T-helper 2 cell treated with Interferon-gamma antibody and Interleukin-4, amounts not matched to agents 5 μg/mL and 100 μg/mL, for 36 hours (primary cell): ENCODE measurements around the gene UVRAG.

Source experiments
- DNase-seq: peaks from one replicate; pipeline ENCODE4 v3.0.0; 2021; ENCODE audit warnings: low spot score
- H3K27ac Mint-ChIP-seq: one replicate; pipeline ENCODE4 v1.8.0; 2021; ENCODE audit warnings: mild to moderate bottlenecking, mixed read lengths
- H3K27me3 Mint-ChIP-seq: one replicate; pipeline ENCODE4 v1.8.0; 2021; ENCODE audit warnings: low read depth, mixed read lengths
- H3K36me3 Mint-ChIP-seq: one replicate; pipeline ENCODE4 v1.8.0; 2021; ENCODE audit warnings: low read depth, mixed read lengths
- H3K4me1 Mint-ChIP-seq: one replicate; pipeline ENCODE4 v1.8.0; 2021; ENCODE audit warnings: low read depth, mixed read lengths
- H3K4me3 Mint-ChIP-seq: one replicate; pipeline ENCODE4 v1.8.0; 2022; ENCODE audit warnings: mild to moderate bottlenecking, moderate library complexity, mixed read lengths
- H3K9me3 Mint-ChIP-seq: one replicate; pipeline ENCODE4 v1.8.0; 2021; ENCODE audit warnings: mixed read lengths

UVRAG gene

GRCh38 chr11:76155500-76156227 is 340.7 kb downstream of the UVRAG start:
- Mint-ChIP-seq H3K4me3 (no peak overlapping the region), H3K27ac (no peak overlapping the region), H3K36me3 (no peaks in the 10 kb centered on the region), H3K9me3 (no peaks in the 10 kb centered on the region), H3K4me1 (peaks cover 13% of the 10 kb centered on the region), H3K27me3 (peaks cover 34% of the 10 kb centered on the region)
- DNase-seq: no peak

GRCh38 chr11:76156971-76157427 is 342.0 kb downstream of the UVRAG start:
- Mint-ChIP-seq H3K4me1 (peaks cover 11% of the 10 kb centered on the region), H3K9me3 (no peaks in the 10 kb centered on the region), H3K27me3 (peaks cover 26% of the 10 kb centered on the region), H3K4me3 (no peak overlapping the region), H3K27ac (no peak overlapping the region), H3K36me3 (no peaks in the 10 kb centered on the region)
- DNase-seq: no peak

- Mint-ChIP-seq H3K36me3 (no peaks in the 10 kb centered on the region), H3K27ac (no peak overlapping the region), H3K27me3 (peaks cover 20% of the 10 kb centered on the region), H3K4me1 (peaks cover 5% of the 10 kb centered on the region), H3K4me3 (no peak overlapping the region), H3K9me3 (no peaks in the 10 kb centered on the region)
- DNase-seq: no peak
Measured at GRCh38 chr11:76157891-76158290, 342.9 kb downstream of the UVRAG start.

GRCh38 chr11:76158394-76159302 is 343.6 kb downstream of the UVRAG start:
- Mint-ChIP-seq H3K4me1 (no peaks in the 10 kb centered on the region), H3K36me3 (no peaks in the 10 kb centered on the region), H3K4me3 (no peak overlapping the region), H3K27me3 (peaks cover 12% of the 10 kb centered on the region), H3K27ac (no peak overlapping the region), H3K9me3 (no peaks in the 10 kb centered on the region)
- no peak for DNase-seq

- peaks cover 6% of the 10 kb centered on the region for H3K27me3 Mint-ChIP-seq
- no peak for DNase-seq
- no peak overlapping the region for H3K27ac Mint-ChIP-seq
- no peaks in the 10 kb centered on the region for H3K36me3 Mint-ChIP-seq
- no peaks in the 10 kb centered on the region for H3K9me3 Mint-ChIP-seq
- H3K4me1 Mint-ChIP-seq: no peaks in the 10 kb centered on the region
- no peak overlapping the region for H3K4me3 Mint-ChIP-seq
Measured at GRCh38 chr11:76159303-76159937, 344.4 kb downstream of the UVRAG start.

GRCh38 chr11:76159983-76160661 is 345.1 kb downstream of the UVRAG start:
- Mint-ChIP-seq H3K36me3 (no peaks in the 10 kb centered on the region), H3K4me1 (no peaks in the 10 kb centered on the region), H3K4me3 (no peak overlapping the region), H3K9me3 (no peaks in the 10 kb centered on the region), H3K27ac (no peak overlapping the region), H3K27me3 (peaks cover 2% of the 10 kb centered on the region)
- no peak for DNase-seq

GRCh38 chr11:76160856-76161255 is 345.8 kb downstream of the UVRAG start:
- Mint-ChIP-seq H3K9me3 (no peaks in the 10 kb centered on the region), H3K4me1 (no peaks in the 10 kb centered on the region), H3K36me3 (no peaks in the 10 kb centered on the region), H3K27me3 (no peaks in the 10 kb centered on the region), H3K27ac (no peak overlapping the region), H3K4me3 (no peak overlapping the region)
- no peak for DNase-seq

- Mint-ChIP-seq H3K36me3 (no peaks in the 10 kb centered on the region), H3K27me3 (no peaks in the 10 kb centered on the region), H3K4me1 (no peaks in the 10 kb centered on the region), H3K4me3 (no peak overlapping the region), H3K27ac (no peak overlapping the region), H3K9me3 (no peaks in the 10 kb centered on the region)
- DNase-seq: no peak
Measured at GRCh38 chr11:76161261-76161961, 346.4 kb downstream of the UVRAG start.

GRCh38 chr11:76162336-76163288 is 347.6 kb downstream of the UVRAG start:
- no peak overlapping the region for H3K27ac Mint-ChIP-seq
- no peaks in the 10 kb centered on the region for H3K36me3 Mint-ChIP-seq
- DNase-seq: no peak
- H3K4me1 Mint-ChIP-seq: no peaks in the 10 kb centered on the region
- no peak overlapping the region for H3K4me3 Mint-ChIP-seq
- no peaks in the 10 kb centered on the region for H3K9me3 Mint-ChIP-seq
- no peaks in the 10 kb centered on the region for H3K27me3 Mint-ChIP-seq

- Mint-ChIP-seq H3K9me3 (no peaks in the 10 kb centered on the region), H3K36me3 (no peaks in the 10 kb centered on the region), H3K27me3 (no peaks in the 10 kb centered on the region), H3K4me1 (no peaks in the 10 kb centered on the region), H3K27ac (no peak overlapping the region), H3K4me3 (no peak overlapping the region)
- DNase-seq: no peak
Measured at GRCh38 chr11:76163289-76163880, 348.4 kb downstream of the UVRAG start.

GRCh38 chr11:76164081-76164480 is 349.1 kb downstream of the UVRAG start:
- no peaks in the 10 kb centered on the region for H3K4me1 Mint-ChIP-seq
- H3K9me3 Mint-ChIP-seq: no peaks in the 10 kb centered on the region
- H3K27me3 Mint-ChIP-seq: no peaks in the 10 kb centered on the region
- H3K27ac Mint-ChIP-seq: no peak overlapping the region
- no peaks in the 10 kb centered on the region for H3K36me3 Mint-ChIP-seq
- DNase-seq: no peak
- H3K4me3 Mint-ChIP-seq: no peak overlapping the region
